ENCODE measurements around the gene F10. TPM values are rescaled to one million over a fixed set of nuclear protein-coding genes. Genes with fewer than 3 reads are reported as not detected.

Gene F10
- polyA plus RNA-seq, 1 donor from 2014 or later: not detected

DNA sequence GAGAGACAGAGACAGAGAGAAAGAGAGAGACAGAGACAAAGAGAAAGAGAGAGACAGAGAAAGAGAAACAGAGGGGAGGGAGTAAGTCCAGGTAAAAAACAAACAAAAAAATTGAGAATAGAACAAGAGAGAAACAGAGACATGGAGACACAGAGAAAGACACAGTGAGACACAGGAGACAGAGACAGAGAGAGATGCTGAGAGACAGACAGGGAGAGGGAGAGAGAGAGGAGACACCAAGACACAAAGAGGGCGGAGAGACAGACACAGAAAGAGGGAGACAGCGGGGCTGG, 30.0 kb downstream of the F10 start:
- Histone ChIP-seq H3K36me3 (ENCODE audit: insufficient read depth, low read length) (no peaks in the 10 kb centered on the region), H3K4me2 (ENCODE audit: low read length) (no peak overlapping the region), H3K27me3 (ENCODE audit: insufficient read depth, low read depth, low read length) (peaks cover 16% of the 10 kb centered on the region), H3K4me3 (ENCODE audit: low read length) (peak overlapping the region; percentile 61), H3K79me2 (replicated peaks; ENCODE audit: insufficient read depth, low read length) (no peaks in the 10 kb centered on the region), H3K9me3 (ENCODE audit: low read length) (no peaks in the 10 kb centered on the region), H3F3A (ENCODE audit: insufficient read depth, low read length, poor library complexity, severe bottlenecking) (no peaks in the 10 kb centered on the region), H2AFZ (ENCODE audit: low read depth, low read length) (no peak overlapping the region), H3K27ac (ENCODE audit: low read length) (no peak overlapping the region), H3K9ac (ENCODE audit: low read length) (no peak overlapping the region), H4K20me1 (ENCODE audit: insufficient read depth) (no peaks in the 10 kb centered on the region), H3K9me2 (ENCODE audit: insufficient read depth, low read length) (no peaks in the 10 kb centered on the region)
- TF ChIP-seq POLR2AphosphoS5 (IDR thresholded peaks at IDR 0.05) (no peak), SMC3 (conservative IDR thresholded peaks at IDR 0.05; ENCODE audit: poor library complexity) (no peak), EP300 (conservative IDR thresholded peaks at IDR 0.05; ENCODE audit: poor library complexity, severe bottlenecking) (no peak)
- TF ChIP-seq, protein P1, sequence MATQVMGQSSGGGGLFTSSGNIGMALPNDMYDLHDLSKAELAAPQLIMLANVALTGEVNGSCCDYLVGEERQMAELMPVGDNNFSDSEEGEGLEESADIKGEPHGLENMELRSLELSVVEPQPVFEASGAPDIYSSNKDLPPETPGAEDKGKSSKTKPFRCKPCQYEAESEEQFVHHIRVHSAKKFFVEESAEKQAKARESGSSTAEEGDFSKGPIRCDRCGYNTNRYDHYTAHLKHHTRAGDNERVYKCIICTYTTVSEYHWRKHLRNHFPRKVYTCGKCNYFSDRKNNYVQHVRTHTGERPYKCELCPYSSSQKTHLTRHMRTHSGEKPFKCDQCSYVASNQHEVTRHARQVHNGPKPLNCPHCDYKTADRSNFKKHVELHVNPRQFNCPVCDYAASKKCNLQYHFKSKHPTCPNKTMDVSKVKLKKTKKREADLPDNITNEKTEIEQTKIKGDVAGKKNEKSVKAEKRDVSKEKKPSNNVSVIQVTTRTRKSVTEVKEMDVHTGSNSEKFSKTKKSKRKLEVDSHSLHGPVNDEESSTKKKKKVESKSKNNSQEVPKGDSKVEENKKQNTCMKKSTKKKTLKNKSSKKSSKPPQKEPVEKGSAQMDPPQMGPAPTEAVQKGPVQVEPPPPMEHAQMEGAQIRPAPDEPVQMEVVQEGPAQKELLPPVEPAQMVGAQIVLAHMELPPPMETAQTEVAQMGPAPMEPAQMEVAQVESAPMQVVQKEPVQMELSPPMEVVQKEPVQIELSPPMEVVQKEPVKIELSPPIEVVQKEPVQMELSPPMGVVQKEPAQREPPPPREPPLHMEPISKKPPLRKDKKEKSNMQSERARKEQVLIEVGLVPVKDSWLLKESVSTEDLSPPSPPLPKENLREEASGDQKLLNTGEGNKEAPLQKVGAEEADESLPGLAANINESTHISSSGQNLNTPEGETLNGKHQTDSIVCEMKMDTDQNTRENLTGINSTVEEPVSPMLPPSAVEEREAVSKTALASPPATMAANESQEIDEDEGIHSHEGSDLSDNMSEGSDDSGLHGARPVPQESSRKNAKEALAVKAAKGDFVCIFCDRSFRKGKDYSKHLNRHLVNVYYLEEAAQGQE (IDR thresholded peaks at IDR 0.05; ENCODE audit: borderline replicate concordance): no peak

DNA sequence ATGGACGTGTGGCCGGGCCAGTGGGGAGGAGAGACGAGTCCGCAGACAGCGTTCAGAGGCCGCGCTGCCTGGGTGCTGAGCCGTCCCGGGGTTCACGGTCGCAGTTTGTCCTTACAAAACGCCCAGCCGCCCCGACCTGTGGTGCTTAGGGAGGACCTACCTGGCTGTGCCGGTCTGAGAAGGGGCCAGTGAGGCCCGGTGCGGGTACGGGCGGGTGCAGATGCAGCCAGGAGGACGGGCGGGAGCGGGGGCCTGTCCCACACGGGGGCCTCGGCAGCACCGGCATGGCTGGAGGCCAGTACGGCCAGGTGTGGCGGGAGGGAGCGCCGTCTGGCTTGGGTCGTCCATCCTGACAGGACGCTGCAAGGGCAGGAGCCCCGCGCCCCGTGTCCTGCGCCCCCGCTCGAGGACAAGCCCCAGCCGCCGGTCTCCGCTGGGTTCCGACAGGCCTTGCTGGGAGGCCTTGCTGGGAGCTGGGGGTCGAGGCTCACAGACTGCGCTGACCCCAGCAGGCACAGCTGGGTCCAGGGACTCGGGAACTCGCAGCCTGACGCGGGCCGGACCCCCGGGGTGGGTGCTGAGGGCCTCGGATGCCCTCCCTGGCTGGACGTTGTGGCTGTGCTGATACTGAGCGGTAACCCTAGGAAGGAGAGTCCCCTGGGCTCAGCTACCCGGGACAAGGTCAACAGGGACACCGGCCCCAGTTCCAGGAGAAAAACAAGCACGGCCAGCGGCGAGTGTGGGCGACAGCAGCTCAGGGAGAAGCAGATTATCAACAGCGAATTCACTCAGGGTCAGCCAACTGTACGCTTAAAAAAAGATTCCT, 30.6 kb downstream of the F10 start:
- Histone ChIP-seq H3K4me3 (ENCODE audit: low read length) (peak overlapping the region; percentile 61), H4K20me1 (ENCODE audit: insufficient read depth) (no peaks in the 10 kb centered on the region), H3K79me2 (replicated peaks; ENCODE audit: insufficient read depth, low read length) (no peaks in the 10 kb centered on the region), H2AFZ (ENCODE audit: low read depth, low read length) (peak overlapping the region; percentile 14), H3K4me2 (ENCODE audit: low read length) (peak overlapping the region; percentile 32), H3K27ac (ENCODE audit: low read length) (peak overlapping the region; percentile 2), H3K36me3 (ENCODE audit: insufficient read depth, low read length) (no peaks in the 10 kb centered on the region), H3K9me3 (ENCODE audit: low read length) (no peaks in the 10 kb centered on the region), H3K9ac (ENCODE audit: low read length) (peak overlapping the region; percentile 40), H3K9me2 (ENCODE audit: insufficient read depth, low read length) (no peaks in the 10 kb centered on the region), H3F3A (ENCODE audit: insufficient read depth, low read length, poor library complexity, severe bottlenecking) (no peaks in the 10 kb centered on the region), H3K27me3 (ENCODE audit: insufficient read depth, low read depth, low read length) (peaks cover 16% of the 10 kb centered on the region)
- TF ChIP-seq, protein P1 (IDR thresholded peaks at IDR 0.05; ENCODE audit: borderline replicate concordance): no peak
- no peak for TF ChIP-seq POLR2AphosphoS5 (IDR thresholded peaks at IDR 0.05)
- TF ChIP-seq SMC3 (conservative IDR thresholded peaks at IDR 0.05; ENCODE audit: poor library complexity): no peak
- TF ChIP-seq RAD21 (conservative IDR thresholded peaks at IDR 0.05): no peak
- no peak for TF ChIP-seq TAF1 (IDR thresholded peaks at IDR 0.05; ENCODE audit: low read depth)
- no peak for TF ChIP-seq EP300 (conservative IDR thresholded peaks at IDR 0.05; ENCODE audit: poor library complexity, severe bottlenecking)
- no peak for TF ChIP-seq EZH2 (IDR thresholded peaks at IDR 0.05; ENCODE audit: borderline replicate concordance, insufficient read depth, low read length, poor library complexity, severe bottlenecking)
- TF ChIP-seq, protein P2, sequence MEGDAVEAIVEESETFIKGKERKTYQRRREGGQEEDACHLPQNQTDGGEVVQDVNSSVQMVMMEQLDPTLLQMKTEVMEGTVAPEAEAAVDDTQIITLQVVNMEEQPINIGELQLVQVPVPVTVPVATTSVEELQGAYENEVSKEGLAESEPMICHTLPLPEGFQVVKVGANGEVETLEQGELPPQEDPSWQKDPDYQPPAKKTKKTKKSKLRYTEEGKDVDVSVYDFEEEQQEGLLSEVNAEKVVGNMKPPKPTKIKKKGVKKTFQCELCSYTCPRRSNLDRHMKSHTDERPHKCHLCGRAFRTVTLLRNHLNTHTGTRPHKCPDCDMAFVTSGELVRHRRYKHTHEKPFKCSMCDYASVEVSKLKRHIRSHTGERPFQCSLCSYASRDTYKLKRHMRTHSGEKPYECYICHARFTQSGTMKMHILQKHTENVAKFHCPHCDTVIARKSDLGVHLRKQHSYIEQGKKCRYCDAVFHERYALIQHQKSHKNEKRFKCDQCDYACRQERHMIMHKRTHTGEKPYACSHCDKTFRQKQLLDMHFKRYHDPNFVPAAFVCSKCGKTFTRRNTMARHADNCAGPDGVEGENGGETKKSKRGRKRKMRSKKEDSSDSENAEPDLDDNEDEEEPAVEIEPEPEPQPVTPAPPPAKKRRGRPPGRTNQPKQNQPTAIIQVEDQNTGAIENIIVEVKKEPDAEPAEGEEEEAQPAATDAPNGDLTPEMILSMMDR (IDR thresholded peaks at IDR 0.05; ENCODE audit: poor library complexity, severe bottlenecking): no peak

All from neural cell (in vitro differentiated cells).